GM12873 (cell line): ENCODE results near the gene TBC1D12.

ENCODE experiments used
- CTCF ChIP-seq: IDR thresholded peaks from 2 replicates; pipeline ENCODE4 v1.5.1; 2012; ENCODE audit warnings: low read depth, mild to moderate bottlenecking, moderate library complexity, low read length, control low read depth; ENCODE audit not compliant: insufficient read depth; ENCODE audit errors: missing control alignments

Gene TBC1D12

GRCh38 chr10:94397549-94398370 lies 4.6 kb upstream of the TBC1D12 start:
- TF ChIP-seq CTCF, result no peak

GRCh38 chr10:94398762-94399161 lies 3.6 kb upstream of the TBC1D12 start:
- no peak for TF ChIP-seq CTCF

GRCh38 chr10:94402843-94403379 lies 570 bp downstream of the TBC1D12 start:
- TF ChIP-seq CTCF, result no peak

- TF ChIP-seq CTCF, result no peak
Observed at GRCh38 chr10:94403380-94404213, 1.3 kb downstream of the TBC1D12 start.

GRCh38 chr10:94405406-94405805 lies 3.1 kb downstream of the TBC1D12 start:
- TF ChIP-seq CTCF, result no peak

- no peak for TF ChIP-seq CTCF
Observed at GRCh38 chr10:94407668-94408067, 5.3 kb downstream of the TBC1D12 start.

- TF ChIP-seq CTCF, result no peak
Observed at GRCh38 chr10:94409021-94409657, 6.8 kb downstream of the TBC1D12 start.
